Adipose tissue (tissue), 3 donors: ENCODE results near the gene PCLAF. TPM values are rescaled to one million over a fixed set of nuclear protein-coding genes. Genes with fewer than 3 reads are reported as not detected.
"Not testable (repeated sequence)": the region's sequence is repeated elsewhere in the genome, so short reads cannot be mapped to it uniquely, and the experiment has no call there.

ENCODE experiments used
- H3K27ac ChIP-seq: one replicate; pipeline ENCODE4 v1.5.1; 2013; ENCODE audit warnings: low read depth, low read length
- WGBS, 3 donors: extraction: QIAGEN DNeasy Blood & Tissue Kit; methylation state at CpG; one replicate each; pipeline ENCODE4 v1.1.7; 2013; 5-methylcytosine and 5-hydroxymethylcytosine counted together
- polyA plus RNA-seq, 3 donors: library from polyadenylated mRNA; stranded (reverse); fragments of 200-250 nt; gene quantifications; one replicate each; pipeline ENCODE4 v1.2.3, GENCODE V29; 2013
- donor health status: healthy with polysubstance abuse.
- donor health status: Bipolar disorder and iron deficiency.
- donor health status: healthy.

The PCLAF gene
- polyA plus RNA-seq, 3 donors: 1.0 to 1.9 (median 1.6) TPM

DNA sequence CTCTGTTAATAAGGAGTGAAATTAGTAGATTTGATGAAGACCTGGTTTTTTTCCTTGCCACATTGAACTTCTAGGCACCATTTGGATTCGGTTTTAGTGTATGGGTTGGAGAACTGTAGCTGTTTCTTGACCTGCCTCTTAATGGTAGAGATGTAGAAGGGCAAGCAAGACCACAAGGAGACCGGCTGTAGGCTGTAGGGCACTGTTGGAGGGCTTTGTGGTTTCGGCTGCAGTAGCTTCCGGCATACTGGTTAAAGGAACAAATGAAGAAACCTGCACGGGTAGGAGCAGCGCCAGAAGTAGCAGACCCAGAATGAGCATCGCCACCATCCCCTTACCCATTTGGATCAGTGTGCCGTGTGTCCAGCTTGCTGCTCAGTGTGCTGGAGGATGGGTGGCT is 7.9 kb downstream of the PCLAF start:
- 75 to 92% (median 86%) methylated on average over 8 of the region's 8 CpGs for WGBS, 3 donors
- H3K27ac ChIP-seq: no peak overlapping the region

DNA sequence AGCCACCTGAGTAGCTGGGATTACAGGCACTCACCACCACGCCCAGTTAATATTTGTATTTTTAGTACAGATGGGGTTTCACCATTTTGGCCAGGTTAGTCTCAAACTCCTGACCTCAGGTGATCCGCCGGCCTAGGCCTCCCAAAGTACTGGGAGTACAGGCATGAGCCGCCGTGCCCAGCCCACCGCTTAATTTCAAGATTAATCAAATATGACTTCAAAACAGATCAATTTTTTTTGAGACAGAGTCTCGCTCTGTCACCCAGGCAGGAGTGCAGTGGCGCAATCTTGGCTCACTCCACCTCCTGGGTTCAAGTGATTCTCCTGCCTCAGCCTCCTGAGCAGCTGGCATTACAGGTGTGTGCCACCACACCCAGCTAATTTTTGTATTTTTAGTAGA is 9.9 kb downstream of the PCLAF start:
- WGBS, 3 donors: 97 to 98% (median 97%) methylated on average over 8 of the region's 8 CpGs

DNA sequence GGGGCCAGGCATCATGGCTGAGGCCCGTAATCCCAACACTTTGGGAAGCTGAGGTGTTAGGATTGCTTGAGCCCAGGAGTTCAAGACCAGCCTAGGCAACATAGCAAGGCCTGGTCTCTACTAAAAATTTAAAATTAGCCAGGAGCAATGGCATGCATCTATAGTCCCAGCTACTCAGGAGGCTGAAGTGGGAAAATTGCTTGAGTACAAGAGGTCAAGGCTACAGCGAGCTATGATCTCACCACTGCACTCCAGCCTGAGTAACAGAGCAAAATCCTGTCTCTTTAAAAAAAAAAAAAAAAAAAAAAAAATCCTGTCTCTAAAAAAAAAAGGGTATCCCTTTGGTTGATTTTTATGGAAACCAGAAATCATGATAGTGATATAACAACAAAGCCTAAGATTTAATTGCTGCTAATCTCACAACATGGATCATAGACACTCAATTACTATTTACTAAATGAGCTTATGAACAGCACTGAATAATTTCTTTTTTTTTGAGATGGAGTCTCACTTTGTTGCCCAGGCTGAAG is 12.1 kb downstream of the PCLAF start:
- 82 to 87% (median 83%) methylated on average over 2 of the region's 2 CpGs for WGBS, 3 donors
- no peak overlapping the region for H3K27ac ChIP-seq

More for the DNA sequence above, 9.9 kb downstream of the PCLAF start:
- not testable (repeated sequence) for H3K27ac ChIP-seq

DNA sequence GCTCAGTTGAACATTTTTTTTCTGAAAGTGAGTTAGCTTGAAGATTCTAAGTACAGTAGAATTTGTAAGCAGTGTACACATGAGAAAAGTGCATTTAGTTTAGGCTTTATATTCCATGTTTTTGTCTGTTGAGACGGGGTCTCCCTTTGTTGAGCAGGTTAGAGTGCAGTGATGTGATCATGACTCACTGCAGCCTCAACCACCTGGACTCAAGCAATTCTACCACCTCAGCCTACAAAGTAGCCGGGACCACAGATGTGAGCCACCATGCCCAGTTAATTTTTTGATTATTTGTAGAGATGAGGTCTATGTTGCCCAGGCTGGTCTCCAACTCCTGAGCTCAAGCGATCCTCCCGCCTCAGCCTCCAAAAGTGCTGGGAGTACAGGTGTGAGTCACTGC is 20.0 kb downstream of the PCLAF start:
- no peak overlapping the region for H3K27ac ChIP-seq
- WGBS, 3 donors: 95 to 100% (median 100%) methylated on average over 4 of the region's 4 CpGs

DNA sequence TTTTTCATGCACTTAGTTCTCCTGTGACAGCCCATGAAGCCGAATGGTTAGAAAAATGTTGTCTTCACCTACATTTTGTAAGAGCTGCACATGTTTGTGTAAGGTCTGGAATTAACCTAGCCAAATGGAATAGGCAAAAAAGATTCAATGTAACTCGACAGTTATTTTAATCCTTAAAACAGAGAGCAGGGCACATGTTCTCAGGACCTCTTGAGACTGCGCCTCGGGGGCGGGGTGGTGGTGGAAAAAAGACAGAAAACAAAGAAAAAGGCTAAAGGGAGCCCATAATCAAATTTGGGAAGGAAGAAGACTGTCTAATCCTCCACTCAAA is 24.6 kb downstream of the PCLAF start:
- 34 to 54% (median 39%) methylated on average over 5 of the region's 5 CpGs for WGBS, 3 donors
- no peak overlapping the region for H3K27ac ChIP-seq

DNA sequence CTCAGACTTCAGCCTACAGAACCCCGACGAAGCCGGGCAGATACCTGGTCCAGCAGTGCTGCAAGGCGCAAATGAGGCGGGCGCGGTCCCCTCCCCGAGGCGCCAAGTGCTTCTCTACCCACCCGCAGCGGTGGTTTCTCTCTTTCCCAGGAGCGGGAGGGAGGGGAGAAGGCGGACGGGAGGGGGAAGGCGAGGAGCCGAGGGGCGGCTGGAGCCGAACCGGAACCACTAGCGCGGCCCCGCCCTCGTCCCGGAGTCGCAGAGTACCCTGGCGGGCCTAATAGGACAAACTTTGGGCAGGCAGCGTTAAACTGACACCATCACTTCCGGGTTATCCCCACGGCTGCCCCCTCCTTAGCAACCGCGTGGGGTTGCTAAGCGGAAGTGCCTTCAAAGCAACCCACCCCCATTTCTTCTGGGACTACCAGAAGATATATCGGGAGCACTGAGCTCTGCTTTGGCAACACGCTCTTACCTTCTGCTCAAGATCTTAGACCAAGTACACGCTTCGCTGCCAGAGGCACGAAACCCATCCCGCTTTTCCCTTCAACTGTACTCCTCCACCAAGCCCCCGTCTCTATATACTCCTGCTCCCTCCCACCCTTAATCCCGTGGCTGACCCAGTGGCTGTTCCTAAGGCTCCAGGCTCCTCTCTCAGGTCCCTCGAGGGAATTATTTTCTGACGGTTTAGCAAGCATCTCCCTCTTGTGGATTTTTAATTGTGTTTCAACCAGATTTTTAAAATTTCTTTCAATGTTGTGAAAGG is 25.1 kb downstream of the PCLAF start, which contains the start of gene CSNK1G1:
Gene CSNK1G1 (minus strand): TSS at position 230 of the 766 bp plus-strand sequence. CDS start 55,674 bp downstream, outside the sequence.
- peak within 1 kb of the TSS; percentile 68 for H3K27ac ChIP-seq
- 0 to 1% (median 0%) methylated on average over 36 to 41 of the region's 42 CpGs for WGBS, 3 donors

DNA sequence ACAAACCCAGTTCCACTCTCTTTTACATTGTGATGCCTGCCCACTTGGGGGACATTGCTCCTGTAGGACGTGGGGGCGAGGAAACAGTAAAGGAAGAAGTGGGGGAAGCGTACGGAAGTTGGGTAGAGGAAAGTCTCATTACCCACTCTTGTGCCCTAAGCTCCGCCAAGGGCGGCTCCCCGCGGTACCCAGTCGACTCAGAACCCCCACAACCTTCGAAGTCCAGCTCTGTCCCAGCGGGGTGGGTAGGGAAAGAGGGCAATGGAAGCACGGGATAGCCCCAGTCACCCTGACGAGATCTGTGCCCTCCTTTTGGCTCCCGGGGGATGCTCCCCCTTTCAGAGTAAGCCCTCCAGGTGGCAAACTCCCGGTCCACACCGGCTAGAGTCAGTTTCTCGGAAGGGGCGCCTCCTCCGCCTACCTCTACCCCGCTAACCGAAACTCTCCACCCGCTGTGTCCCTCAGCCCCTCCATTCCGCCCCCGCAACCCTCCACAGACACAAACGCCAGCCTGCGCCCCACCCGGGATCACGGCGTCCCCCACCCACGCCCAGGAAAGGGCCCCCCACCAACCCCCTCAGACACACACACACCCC is 25.8 kb downstream of the PCLAF start:
- 1% methylated on average over 26 to 30 of the region's 30 CpGs for WGBS, 3 donors
- H3K27ac ChIP-seq: peak overlapping the region; percentile 68

DNA sequence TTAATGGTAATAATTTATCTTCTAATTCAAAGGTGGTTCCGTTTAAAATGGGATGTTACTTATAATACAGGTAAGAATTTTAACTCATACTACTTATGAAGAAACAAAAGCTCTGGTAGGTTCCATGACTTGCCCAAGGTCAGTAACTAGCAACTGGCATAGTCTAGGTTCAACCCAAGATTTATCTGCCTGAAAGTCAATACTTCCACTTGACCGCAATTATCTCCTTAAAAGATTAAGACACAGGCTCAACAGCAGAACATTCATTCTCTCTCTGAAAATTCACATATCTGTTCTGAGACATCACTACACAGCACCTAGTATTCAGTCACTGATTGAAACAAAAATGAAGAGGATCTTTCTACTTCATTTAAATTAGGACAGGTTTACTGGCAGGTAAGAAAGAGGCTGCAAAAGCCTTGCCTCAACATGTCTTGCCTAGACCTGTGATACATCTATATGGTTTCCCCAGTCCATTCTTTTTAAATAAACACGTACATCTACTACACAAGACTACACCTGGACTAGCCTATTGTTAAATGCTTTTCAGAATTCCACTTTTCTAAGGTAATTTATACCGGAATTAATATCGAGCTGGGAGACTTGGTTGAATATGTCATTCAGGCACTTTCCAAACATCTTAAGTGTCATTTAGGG is 26.4 kb downstream of the PCLAF start:
- WGBS, 3 donors: 8 to 32% (median 29%) methylated on average over 5 of the region's 5 CpGs
- H3K27ac ChIP-seq: no peak overlapping the region

DNA sequence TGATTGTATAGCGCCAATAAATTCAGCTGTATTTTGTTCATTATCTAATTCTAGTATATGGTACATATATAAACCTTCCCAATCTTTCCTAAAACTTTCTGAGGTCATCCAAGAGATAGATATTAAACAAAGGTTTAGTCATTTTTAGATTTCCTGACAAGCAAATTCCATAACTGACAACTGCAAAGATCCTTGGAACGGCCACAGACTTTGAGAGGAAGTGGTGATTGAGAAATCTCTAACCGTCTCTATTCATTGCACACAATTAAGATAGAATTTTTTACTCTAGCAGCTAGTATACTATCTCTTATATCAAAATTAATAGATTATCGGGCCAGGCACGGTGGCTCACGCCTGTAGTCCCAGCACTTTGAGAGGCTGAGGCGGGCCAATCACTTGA is 30.0 kb downstream of the PCLAF start:
- WGBS, 3 donors: 62 to 82% (median 74%) methylated on average over 7 of the region's 7 CpGs
- no peak overlapping the region for H3K27ac ChIP-seq

DNA sequence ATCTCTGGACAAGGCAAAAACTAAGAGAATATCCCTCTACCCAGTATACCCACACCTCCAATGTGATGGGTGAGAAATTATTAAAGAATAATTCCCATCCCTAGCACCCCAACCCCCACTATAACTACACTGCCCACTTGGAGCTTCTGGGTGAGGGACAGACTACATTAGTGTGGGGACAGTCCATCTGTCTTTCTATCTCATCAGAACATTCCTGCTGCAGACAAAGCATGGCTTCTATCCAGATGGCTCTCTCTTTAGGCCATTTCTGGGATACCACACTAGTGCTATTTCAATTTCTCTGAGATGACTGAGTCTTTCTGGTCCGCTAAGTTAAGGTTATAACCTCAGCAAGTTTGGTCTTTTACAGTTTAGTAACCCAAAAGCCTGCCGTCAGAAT is 31.9 kb downstream of the PCLAF start:
- H3K27ac ChIP-seq: no peak overlapping the region
- 95 to 98% (median 95%) methylated on average over 2 of the region's 2 CpGs for WGBS, 3 donors

DNA sequence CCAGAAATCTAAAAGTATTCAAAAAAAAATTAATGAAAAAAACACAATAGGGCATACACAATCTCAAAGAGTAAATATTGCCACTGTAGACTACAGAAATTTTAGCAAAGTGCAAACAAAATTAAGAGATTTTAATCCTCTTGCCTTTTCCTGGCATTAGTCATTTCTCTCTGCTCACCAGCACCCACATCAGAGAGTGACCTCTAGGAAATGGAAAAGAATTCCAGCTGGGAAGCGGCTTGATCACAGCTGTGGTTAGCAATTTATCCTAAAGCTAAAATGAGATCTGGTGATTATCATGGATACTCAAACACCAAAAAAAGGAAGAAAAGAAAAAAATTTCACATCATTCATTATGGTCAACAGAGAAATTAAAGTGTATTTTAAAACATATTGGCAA is 32.8 kb downstream of the PCLAF start:
- WGBS, 3 donors: 78 to 89% (median 86%) methylated on average over 1 of the region's 1 CpG

DNA sequence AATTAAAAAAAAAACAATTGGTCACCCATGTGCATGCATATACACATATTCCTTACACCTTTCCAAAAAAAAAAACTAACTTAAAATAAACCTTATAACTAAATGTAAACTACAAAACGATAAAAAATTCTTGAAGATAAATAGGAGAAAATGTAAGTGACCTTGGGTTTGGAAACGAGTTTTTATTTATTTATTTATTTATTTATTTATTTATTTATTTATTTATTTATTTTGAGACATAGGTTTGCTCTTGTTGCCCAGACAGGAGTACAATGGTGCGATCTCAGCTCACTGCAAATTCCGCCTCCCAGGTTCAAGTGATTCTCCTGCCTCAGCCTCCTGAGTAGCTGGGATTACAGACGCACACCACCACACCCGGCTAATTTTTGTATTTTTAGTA is 35.0 kb downstream of the PCLAF start:
- not testable (repeated sequence) for H3K27ac ChIP-seq
- 89 to 97% (median 96%) methylated on average over 6 of the region's 6 CpGs for WGBS, 3 donors

More for the DNA sequence above, 32.8 kb downstream of the PCLAF start:
- H3K27ac ChIP-seq: no peak overlapping the region

DNA sequence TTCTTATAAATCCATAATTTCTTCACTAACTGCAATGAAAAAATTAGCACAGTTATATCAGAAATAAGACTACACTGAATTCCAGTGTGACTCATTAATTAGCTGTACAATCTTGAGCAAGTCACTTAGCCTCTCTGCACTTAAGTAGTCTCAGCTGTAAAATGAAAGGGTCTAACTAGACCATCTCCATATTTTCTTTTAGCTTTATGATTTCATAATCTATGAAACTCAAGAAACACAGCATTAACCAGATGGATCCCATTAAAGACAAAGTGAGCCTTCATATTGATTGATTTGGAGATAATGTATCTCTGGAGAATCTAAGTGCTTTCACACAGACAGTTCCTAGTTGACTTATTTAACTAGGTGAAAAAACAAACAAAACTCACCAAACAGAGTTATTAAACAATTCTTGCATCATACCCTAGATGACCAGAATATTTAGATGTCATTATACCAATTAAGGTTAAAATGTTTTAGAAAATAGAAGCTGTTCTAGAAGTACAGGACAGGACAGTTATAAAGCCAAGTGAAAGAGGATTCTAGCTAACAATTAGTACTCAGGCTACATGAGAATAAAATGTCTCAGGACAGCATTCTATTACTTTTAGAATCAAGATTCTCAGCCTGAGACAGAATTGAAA is 36.5 kb downstream of the PCLAF start:
- no peak overlapping the region for H3K27ac ChIP-seq

DNA sequence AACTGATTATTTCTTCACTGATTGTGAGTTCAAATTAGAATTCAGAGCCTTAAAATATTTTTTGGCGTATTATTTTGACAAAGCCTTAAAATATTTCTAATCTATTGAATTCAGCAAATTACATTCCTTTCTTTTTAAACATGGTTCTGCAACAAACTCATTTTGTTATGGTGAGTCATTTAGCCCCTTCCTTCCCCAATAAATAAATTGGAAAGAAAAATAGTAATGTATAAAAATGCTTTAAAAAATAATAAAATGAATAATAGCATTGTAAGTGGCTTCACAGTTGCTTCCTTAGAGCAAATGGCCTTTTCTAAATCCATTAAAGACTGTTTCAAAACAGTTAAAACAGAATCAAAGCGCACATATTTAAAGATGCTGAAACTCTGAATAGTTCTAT is 37.4 kb downstream of the PCLAF start:
- WGBS, 3 donors: 90 to 93% (median 92%) methylated on average over 2 of the region's 2 CpGs
- H3K27ac ChIP-seq: no peak overlapping the region

DNA sequence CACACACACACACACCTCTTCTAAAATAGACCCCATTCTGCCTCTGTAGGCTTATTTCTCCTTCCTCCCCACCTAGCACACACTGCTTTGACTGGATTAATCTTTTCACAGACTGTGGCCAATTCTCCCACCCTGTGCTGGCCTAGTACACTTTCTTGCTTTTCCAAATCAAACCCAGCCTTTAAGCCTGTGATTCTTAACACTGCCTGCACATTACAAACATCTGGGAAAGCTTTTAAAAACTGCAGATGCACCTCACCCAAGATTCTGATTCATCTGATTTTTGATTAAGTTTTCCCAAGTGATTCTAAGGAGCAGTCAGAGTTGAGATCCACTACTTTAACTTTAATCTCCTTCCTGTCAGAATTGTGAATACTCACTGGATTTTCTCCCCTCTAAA is 38.0 kb downstream of the PCLAF start:
- H3K27ac ChIP-seq: no peak overlapping the region

DNA sequence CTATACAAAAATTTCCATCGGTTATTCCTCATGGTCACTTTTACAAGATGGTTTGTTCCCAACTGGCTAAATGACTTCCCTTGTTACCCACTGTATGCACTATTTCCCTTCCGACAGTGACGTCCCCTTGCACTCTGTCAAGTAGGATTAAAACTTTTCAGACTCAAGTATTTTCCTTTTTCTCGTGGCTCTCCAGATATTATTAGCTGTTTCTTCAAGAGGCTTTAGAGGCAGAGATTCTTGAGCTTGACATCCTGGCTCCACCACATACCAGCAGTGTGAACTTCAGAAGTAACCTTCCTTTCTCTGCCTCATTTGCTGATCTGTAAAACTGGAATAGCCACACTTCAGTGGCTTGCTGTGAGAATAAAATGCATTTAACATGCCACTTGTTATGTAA is 39.3 kb downstream of the PCLAF start:
- no peak overlapping the region for H3K27ac ChIP-seq
- 90 to 93% (median 90%) methylated on average over 4 of the region's 4 CpGs for WGBS, 3 donors

DNA sequence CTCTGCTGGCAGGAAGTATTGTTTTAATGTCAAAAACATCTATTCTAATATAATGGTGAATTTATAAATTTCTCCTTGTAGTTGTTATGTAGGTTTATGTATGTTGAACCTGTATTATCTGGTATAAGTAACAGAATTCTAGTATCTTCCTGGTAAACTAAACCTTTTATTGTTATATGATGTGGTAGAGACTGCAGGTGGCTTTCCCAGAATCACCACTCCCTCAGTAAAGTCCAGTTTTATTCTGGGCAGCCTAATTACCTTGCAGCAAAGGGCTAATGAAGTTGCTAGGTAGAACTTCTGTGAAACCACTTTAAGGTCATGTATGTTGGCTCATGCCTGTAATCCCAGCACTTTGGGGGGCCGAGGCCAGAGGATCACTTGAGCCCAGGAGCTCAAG is 40.9 kb downstream of the PCLAF start:
- WGBS, 3 donors: 97 to 100% (median 100%) methylated on average over 1 of the region's 1 CpG
- no peak overlapping the region for H3K27ac ChIP-seq

DNA sequence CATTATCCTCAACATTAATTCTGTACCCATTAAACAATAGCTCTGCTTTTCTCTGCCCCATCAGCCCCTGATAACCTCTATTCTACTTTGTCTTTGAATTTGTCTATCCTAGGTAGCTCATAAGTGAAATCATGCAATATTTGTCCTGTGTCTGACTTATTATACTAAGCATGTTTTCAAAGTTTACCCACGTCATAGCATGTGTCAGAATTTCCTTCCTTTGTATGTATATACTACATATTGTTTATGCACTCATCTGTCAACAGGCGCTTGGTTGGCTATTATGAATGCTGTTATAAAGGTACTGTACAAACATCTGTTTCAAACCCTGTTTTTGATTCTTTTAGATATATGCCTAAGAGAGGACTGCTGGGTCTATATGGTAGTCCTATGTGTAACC is 43.5 kb downstream of the PCLAF start:
- WGBS, 3 donors: 72 to 89% (median 80%) methylated on average over 2 of the region's 2 CpGs
- no peak overlapping the region for H3K27ac ChIP-seq
